RWPE1 (cell line): ENCODE measurements around the gene SH2D1B.

Source experiments
- CTCF ChIA-PET: fragments of 350-600 bp; sonication (Branson Sonifier 250); formaldehyde crosslinking; extraction: SDS; loops from one replicate; lab custom pipeline; 2021; lab: Yijun Ruan, JAX
- POLR2A ChIA-PET: fragments of 400-600 bp; formaldehyde crosslinking; extraction: SDS; loops from one replicate; lab custom pipeline; 2020; ENCODE audit warnings: antibody characterized with exemption; ENCODE audit not compliant: low non-redundant PET; lab: Yijun Ruan, JAX
- DNase-seq: peaks from one replicate; pipeline ENCODE4 v3.0.0; 2012; ENCODE audit warnings: low spot score
- H3K27ac ChIP-seq: fragments of 450-650 bp; 2 replicates; pipeline ENCODE4 v1.5.1; 2017
- TF ChIP-seq, protein P1 (sequence below): fragments of 450-650 bp; conservative IDR thresholded peaks from 2 replicates; pipeline ENCODE4 v1.5.1; 2017; ENCODE audit warnings: low read depth, mild to moderate bottlenecking

Gene SH2D1B

DNA sequence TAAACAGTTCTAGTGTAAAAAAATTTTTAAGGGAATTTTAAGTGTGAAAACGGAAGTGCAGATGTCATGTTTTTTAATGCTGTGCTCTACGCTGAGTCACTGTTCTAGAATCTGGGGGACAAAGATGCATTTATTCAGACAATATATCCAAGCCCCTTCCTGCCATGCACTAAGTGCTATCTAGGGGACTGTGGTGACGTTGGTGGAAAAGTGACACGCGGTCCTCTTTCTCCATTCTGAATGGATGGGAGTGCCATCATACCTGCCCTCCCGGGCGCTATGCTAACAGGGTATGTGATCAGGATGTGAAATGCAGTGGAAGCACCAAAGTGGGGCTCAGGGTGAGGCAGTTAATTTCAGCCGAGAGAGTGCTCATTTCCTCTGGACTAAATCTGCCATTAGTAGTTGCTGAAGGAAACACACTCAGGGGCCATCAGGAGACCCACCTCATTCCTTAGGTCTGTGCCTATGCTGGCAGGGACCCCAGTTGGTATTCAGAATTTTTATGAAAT, 23.8 kb downstream of the SH2D1B start:
- no peak for DNase-seq
- POLR2A ChIA-PET: no interaction called here
- CTCF ChIA-PET: no interaction called here
- TF ChIP-seq, protein P1, sequence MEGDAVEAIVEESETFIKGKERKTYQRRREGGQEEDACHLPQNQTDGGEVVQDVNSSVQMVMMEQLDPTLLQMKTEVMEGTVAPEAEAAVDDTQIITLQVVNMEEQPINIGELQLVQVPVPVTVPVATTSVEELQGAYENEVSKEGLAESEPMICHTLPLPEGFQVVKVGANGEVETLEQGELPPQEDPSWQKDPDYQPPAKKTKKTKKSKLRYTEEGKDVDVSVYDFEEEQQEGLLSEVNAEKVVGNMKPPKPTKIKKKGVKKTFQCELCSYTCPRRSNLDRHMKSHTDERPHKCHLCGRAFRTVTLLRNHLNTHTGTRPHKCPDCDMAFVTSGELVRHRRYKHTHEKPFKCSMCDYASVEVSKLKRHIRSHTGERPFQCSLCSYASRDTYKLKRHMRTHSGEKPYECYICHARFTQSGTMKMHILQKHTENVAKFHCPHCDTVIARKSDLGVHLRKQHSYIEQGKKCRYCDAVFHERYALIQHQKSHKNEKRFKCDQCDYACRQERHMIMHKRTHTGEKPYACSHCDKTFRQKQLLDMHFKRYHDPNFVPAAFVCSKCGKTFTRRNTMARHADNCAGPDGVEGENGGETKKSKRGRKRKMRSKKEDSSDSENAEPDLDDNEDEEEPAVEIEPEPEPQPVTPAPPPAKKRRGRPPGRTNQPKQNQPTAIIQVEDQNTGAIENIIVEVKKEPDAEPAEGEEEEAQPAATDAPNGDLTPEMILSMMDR: no peak
- H3K27ac ChIP-seq: no peak overlapping the region

DNA sequence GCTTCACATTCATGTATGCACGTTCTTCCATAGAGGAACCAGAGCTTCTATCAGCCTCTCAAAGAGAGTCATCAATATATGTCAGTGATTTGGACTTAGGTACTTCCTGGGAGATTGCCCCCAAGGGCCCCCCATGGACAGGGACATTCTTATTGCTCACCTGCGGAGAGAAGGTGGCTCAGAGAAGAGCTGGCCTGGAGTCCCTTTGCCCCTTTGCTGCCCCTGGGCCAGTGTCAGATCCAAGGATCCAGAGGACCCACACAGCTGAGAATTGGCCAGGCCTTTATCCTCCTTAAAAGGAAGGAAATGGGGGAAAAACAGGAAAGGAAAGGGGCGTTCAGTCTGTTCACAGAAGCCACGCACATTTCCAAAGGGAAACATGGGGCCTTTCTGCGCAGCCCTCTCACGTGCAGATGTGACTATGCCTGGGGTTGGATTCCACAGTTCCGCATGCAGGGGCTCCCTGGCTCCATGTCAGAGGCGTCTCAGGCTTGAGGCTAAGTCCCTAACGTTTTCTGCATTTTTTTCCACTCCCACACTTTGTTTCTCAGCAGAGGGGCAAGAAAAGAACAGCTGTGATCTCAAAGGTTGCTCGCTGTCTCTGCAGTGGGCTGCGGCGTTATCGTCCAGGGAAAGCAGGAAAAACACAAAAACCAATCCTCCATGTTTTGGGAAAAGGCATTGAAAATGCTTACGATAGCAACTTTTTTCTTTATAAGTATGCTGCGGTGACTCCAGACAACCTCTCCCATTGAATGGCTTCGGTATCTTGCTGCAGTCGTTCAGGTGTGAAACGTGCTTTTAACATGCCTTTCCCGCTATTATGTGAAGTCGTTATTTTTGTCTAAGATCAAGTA, 24.5 kb downstream of the SH2D1B start:
- DNase-seq: no peak
- TF ChIP-seq, protein P1: no peak
- no peak overlapping the region for H3K27ac ChIP-seq
- CTCF ChIA-PET: no interaction called here
- POLR2A ChIA-PET: no interaction called here

DNA sequence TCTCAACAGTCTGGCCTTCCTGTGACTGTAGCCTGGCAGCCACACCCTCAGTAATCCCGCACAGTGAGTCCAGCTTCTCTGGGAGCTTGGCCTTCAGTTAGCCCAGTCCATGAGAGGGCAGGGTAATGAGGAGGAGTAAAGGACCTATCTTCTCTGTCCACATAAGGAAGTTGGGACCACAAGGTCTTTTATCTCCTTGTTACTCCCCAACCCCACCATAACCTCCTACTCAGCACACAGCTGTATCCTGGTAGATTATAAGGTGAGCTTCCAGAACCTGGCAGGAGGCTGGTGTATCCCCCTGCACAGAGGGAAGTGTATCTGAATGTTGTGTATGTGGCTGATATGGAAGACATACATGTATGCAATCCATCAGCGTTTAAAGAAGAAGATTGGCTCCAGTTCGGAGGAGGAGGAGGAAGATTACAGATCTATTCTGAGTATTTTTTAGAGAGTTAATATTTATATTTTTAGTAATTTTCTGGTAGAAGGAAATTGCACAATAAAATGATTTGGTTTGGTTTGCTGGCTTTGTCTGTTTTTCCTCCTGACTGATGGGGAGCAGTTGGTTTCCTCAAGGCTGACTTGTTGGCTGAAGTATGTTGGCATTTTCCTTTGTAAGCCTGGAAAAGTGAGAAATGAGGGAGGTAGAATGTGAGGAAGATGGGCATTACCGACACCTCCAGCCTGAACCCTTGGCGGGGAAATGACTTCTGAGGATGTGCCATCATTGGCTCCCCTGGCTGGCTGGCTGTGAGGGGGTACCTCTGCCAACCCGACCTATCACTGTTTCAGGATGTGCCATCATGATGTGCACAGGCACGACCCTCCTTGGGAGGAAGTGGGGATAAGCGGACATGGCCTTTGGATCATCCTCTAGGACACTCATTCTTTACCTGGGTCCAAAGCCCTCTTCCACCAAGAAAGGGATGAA, 25.4 kb downstream of the SH2D1B start:
- POLR2A ChIA-PET: no interaction called here
- no peak for DNase-seq
- no peak overlapping the region for H3K27ac ChIP-seq
- TF ChIP-seq, protein P1: no peak
- CTCF ChIA-PET: no interaction called here

DNA sequence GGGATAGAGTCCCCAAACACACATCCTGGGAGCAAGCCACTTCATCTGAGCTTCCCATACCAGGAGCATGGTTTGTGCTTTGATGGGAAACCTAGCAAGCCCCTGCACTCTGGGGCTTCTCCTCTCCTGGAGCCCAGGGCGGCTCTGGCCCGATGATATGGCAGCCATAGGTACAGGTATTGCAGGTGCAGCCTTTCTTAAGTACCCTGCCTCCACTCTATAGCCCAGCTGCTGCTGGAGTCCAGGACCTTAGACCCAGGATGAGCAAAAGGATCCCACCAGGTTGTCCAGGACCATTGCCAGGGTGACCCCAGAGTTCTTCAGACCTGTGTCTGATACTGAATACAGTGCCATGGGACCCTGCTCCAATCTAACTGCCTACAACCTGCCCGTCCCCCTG, 26.2 kb downstream of the SH2D1B start:
- CTCF ChIA-PET: no interaction called here
- DNase-seq: no peak
- H3K27ac ChIP-seq: no peak overlapping the region
- POLR2A ChIA-PET: no interaction called here
- TF ChIP-seq, protein P1: no peak

DNA sequence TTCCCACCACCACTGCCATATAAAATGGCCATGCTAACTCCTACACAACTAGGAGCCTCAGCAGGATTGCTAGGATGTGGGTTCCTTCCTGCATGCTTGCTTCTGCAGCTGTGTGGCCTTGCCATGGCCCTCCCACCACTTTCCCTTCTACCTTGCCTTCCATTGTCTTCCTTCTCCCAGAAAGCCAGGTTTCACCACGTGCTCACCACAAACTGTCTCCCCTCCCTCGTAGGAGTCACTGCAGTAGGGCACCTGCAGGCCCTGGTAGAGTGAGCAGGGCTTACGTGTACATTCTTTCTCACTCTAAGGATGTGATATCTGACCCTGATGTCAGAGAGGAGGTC, 26.7 kb downstream of the SH2D1B start:
- no peak for DNase-seq
- POLR2A ChIA-PET: no interaction called here
- TF ChIP-seq, protein P1: no peak
- H3K27ac ChIP-seq: no peak overlapping the region
- CTCF ChIA-PET: no interaction called here

DNA sequence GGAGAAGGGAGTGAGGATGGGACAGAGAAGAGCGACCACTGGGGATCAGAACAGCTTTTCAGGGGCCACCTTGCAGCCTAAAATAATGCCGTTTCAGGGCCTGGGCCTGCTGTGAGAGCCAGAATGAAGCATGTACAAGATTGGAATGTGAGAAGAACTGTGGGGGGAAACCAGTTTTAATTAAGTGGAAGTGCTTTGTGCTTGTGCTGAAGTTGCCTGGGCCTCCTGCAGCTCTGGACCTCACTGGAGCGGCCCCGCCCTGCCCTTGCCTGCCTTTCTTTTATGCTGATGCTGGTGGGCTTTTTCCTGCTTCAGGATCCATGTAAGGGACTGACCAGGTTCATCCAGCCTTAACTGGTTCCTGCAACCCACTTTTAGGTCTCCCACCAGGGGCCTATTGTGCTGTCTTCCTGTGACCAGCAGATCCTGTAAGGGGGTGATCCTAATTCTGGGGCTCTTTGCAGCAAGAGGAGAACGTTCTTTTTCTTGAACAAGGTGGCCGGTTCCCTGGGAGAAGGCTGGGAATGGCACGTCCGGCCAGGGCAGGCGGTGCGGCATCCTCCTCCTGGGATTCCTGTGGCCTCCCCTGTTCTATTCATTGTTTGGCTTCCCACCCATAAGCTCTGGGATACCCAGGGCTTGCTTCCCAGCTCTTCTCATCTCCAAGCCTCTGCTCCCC, 27.2 kb downstream of the SH2D1B start:
- POLR2A ChIA-PET: no interaction called here
- CTCF ChIA-PET: no interaction called here
- no peak overlapping the region for H3K27ac ChIP-seq
- TF ChIP-seq, protein P1: no peak
- DNase-seq: no peak
